GM19467 (cell line): ENCODE measurements around the gene N4BP2L1.
"Not testable (repeated sequence)": the region's sequence is repeated elsewhere in the genome, so short reads cannot be mapped to it uniquely, and the experiment has no call there.

Source experiments
- ATAC-seq: cut with Tn5 transposase; IDR thresholded peaks from one replicate; pipeline ENCODE4 v1.9.1; 2021; ENCODE audit warnings: mild to moderate bottlenecking, moderate library complexity; ENCODE audit not compliant: unreplicated experiment

The N4BP2L1 gene

GRCh38 chr13:32391101-32391619 is 36.8 kb downstream of the N4BP2L1 start:
- no peak for ATAC-seq

GRCh38 chr13:32390484-32390883 is 37.4 kb downstream of the N4BP2L1 start:
- ATAC-seq, result no peak

- no peak for ATAC-seq
Observed at GRCh38 chr13:32390048-32390447, 37.9 kb downstream of the N4BP2L1 start.

- ATAC-seq, result no peak
Observed at GRCh38 chr13:32385410-32385809, 42.5 kb downstream of the N4BP2L1 start.

- ATAC-seq, result no peak
Observed at GRCh38 chr13:32384702-32385101, 43.2 kb downstream of the N4BP2L1 start.

DNA sequence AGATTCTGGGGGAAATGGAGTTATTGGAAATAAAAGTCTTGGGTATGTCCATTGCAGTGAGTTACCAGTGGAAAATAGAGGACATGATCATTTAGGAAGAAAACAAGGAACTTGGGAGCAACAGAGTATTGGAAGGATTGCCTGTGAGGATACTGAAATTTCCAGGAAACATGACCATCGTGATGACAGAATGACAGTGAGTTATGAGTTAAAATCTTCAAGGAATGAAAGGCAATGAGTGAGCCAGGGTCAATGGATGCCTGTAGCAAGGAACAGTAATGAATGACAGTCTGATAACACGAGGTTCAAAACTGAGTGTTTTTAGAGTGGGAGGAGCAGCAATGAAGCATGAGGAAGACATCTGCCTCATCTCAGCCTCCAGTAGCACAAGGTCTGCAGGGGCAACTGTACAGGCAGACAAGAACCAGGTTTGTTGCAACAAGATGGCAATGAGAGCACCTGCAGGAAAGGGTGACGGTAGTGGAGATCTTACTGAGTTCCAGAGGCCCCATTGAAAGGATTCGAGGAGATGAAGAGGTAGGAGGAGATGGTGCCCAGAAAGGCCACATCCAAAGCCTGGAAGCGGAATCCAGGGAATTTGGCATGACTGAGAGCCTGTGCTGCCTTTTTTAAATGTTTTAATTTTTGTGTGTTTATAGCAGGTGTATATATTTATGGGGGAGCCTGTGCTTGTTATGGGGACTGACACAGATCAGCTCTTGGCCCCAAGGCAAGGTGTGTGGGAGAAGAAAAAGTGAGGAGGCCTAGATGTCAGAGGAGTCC is 43.9 kb downstream of the N4BP2L1 start:
- ATAC-seq, result no peak

GRCh38 chr13:32381539-32381938 is 46.4 kb downstream of the N4BP2L1 start:
- no peak for ATAC-seq

DNA sequence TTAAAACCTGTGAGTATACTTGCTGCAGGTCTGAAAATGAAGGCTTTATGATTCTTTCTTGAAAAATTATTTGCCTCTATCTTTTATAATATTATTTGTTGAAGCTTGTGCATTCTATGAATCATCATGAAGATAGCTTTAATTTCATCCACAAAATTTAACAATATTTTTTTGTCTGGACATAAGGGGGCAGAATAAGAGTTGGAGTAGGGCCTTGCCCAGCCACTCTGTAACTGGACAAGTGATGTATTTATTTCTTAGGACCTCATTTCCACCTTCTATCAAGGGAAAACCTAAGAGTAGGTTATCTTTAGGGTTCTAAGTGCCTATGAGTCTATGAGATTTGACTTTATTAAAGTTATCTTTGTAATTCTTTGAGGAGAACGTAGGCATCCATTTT is 49.9 kb downstream of the N4BP2L1 start:
- no peak for ATAC-seq

- no peak for ATAC-seq
Observed at GRCh38 chr13:32376642-32377415, 51.1 kb downstream of the N4BP2L1 start.

- no peak for ATAC-seq
Observed at GRCh38 chr13:32370805-32371204, 57.1 kb downstream of the N4BP2L1 start.

DNA sequence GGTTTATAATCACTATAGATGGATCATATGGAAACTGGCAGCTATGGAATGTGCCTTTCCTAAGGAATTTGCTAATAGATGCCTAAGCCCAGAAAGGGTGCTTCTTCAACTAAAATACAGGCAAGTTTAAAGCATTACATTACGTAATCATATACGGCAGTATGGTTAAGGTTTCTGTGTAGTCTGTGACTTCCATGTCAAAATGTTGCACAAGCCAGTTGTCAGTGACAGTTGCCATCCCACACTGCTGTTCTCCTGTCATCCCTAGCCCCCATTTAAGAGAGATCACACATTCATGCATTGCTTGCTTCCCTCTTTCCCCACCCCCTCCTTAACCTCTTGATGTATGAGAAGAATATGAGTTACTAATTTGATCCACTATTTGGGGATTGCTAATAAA is 65.4 kb downstream of the N4BP2L1 start:
- ATAC-seq, result no peak

DNA sequence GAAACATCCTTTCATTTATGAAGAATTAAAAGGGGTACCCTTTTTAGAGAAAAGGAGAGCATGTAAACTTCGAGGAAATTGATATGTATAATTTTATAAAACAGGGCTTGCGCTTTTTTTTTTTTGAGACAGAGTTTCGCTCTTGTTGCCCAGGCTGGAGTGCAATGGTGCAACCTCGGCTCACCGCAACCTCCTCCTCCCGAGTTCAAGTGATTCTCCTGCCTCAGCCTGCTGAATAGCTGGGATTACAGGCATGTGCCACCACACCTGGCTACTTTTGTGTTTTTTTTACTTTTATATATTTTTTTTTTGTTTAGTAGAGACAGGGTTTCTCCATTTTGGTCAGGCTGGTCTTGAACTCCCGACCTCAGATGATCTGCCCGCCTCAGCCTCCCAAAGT is 72.0 kb downstream of the N4BP2L1 start:
- ATAC-seq, result not testable (repeated sequence)

DNA sequence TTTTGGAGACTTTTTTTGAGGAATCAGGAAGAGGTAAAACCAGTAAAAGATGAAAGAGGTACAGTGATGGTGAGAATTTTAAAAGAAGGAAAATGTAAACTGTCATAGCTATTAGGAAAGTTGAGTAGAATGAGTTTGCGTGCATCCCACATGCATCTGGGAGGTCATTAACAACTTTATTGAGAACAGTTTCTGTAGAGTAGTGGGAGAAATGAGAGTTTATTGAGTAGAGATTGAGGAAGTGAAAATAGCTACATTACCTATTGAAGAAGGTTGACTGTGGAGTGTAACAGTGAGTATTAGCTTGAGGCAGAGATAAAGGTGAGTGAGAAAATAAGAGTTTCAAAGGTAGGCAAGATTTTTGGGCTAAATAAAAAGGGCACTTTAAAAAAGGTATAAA is 73.9 kb downstream of the N4BP2L1 start:
- ATAC-seq, result no peak

DNA sequence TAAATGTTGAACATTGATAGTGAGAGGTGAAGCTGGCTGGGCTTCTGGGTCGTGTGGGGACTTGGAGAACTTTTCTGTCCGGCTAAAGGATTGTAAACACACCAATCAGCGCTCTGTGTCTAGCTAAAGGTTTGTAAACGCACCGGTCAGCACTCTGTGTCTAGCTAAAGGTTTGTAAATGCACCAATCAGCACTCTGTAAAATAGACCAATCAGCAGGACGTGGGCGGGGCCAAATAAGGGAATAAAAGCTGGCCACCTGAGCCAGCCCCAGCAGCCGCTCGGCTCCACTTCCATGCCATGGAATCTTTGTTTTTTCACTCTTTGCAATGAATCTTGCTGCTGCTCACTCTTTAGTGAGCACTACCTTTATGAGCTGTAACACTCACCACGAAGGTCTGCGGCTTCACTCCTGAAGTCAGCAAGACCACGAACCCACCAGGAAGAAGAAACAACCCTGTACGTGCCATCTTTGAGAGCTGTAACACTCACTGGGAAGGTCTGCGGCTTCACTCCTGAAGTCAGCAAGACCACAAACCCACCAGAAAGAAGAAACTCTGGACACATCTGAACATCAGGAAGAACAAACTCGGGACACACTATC is 77.0 kb downstream of the N4BP2L1 start:
- ATAC-seq, result not testable (repeated sequence)
